Daoy (cell line): ENCODE results near the gene PRKD1. TPM values are rescaled to one million over a fixed set of nuclear protein-coding genes. Genes with fewer than 3 reads are reported as not detected.
"Not testable (repeated sequence)": the region's sequence is repeated elsewhere in the genome, so short reads cannot be mapped to it uniquely, and the experiment has no call there.

ENCODE experiments used
- DNase-seq: peaks from one replicate; pipeline ENCODE4 v3.0.0-alpha.2; 2015; ENCODE audit warnings: low read depth
- total RNA-seq: library from RNA; depleted of rRNA; stranded (reverse); fragments of >200 nt; shearing (Covaris generic); gene quantifications from 2 replicates; pipeline ENCODE4 v1.2.3, GENCODE V29; 2014

The PRKD1 gene
- total RNA-seq, 1 experiment from 2014 or later: 3.3 TPM

DNA sequence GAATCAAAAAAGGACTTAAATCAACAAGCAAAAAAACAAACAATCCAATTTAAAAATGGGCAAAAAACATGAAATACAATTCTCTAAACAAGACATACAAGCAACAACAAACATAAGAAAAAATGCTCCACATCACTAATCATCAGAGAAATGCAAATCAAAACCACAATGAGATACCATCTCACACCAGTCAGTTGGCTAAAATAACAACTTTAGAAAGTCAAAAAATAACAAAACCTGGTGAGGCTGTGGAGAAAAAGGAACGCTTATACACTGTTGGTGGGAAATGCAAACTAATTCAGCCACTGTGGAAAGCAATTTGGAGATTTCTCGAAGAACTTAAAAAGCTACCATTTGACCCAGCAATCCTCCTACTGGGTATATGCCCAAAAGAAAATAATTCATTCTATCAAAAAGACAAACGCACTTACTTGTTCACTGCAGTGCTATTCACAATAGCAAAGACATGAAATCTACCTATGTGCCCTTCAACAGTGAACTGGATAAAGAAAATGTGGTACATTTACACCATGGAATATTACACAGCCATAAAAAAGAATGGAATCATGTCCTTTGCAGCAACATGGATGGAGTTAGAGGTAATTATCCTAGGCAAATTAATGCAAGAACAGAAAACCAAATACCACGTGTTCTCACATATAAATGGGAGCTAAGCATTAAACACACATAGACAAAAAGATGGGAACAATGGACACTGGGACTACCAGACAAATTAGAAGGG is 26.9 kb downstream of the PRKD1 start:
- DNase-seq: no peak

DNA sequence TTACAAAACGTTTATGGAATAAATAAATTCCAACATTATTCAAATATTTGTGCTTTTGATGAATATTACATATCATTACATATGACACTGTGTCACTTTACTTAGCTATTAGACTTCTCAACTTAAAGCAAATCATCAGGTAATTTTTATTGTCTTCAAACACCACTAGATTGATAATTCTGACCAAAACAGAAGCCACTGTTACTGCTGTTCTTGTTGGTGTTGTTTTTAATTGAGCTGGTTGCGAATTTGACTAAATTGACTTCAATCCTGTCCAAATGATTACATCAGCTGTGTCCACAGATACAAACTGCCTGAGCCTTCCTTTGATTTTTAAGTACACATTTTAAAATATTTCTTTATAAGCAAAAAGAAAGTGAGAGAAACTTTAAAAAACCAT is 29.2 kb downstream of the PRKD1 start:
- no peak for DNase-seq

DNA sequence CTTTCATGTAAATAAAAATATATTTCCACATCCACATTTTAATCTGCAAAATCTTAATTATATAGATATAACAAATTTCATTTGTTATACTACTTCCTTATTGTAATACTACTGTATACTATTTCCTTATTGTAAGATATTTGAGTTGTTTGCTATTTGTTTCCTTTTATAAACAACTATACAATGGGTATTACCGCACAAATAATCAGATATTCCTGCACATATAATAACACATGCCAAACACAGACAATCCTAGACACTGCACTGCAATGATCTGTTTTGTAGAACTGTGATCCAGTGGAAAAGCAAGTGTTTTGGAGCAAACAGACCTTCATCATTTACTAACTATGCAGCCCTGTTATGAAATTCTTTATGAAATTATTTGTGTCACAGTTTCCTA is 30.5 kb downstream of the PRKD1 start:
- DNase-seq: no peak

DNA sequence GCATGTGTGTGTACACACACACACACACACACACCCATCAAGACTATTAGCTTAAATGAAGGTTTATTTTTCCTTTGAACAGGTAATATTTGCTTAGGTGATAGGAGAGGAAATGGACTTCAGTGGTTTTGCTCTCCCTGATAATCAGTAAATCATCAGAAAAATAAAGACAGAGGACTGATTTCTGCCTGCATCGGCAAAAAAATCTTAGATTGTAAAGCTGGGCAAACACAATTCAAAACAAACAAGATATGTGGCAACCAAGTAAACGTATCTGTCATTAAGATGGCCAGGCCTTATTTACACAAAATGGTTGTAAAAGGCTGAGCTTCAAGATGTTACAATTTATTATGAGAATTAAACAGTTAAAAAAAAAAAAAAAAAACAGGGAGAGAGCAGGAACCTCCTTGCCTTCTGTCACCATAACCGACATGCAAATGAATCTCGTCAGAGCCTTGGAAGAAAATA is 31.3 kb downstream of the PRKD1 start:
- no peak for DNase-seq

DNA sequence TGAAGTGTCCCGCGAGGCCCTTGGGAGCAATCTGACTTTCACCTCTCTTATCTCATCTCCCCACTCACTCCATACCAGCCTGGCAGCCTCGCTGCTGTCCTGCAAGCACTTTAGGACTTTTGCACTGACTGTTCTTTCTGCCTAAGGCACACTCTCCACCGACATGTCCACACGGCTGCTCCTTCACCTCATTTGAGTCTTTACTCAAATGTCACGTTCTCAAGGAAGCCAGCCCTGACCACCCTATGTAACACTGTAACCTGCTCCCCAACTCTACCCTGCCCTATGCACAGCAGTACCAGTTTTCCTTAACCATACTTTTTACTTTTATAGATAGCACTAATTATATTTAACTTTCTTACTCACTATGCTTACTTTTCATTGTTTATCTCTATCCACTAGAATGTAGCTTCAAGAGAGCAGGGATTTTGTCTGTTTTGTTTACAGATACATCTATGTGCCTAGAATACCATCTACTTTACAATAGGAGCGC is 32.0 kb downstream of the PRKD1 start:
- no peak for DNase-seq

DNA sequence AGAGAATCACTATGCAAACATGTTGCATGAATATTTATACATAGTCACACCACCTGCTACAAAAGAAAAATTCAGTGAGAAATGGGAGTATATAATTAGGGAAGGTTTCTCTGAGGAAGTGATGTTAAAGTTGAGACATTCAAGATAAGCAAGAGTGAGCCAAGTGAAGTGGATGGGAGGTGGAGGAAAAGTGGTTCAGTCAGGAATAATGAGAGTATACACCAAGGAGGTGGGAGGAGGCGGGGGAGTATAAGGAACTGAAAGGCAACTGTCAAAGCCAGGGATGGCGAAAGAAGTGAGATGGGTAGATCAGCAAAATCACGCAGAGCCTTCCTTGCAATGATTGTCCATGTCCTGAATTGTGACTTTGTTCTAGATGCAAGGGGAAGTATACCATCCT is 33.7 kb downstream of the PRKD1 start:
- no peak for DNase-seq

DNA sequence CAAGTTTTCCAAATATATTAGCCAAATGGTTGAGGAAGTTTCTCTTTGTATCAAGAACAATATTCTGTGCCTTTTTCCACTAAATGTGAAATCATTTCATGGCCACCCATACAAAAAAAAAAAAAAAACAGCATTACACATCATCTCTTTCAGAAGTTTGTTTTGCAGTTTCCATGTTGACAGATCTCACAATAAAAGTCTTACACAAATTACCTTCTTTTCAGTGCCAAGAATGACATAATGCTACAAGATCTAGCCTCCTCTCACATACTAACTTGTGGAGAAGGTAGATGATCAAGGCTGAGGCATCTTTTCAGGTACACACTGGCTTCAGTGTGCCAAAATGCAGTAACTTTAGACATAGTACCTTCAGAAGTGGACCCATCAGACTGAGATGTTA is 35.3 kb downstream of the PRKD1 start:
- DNase-seq: no peak

DNA sequence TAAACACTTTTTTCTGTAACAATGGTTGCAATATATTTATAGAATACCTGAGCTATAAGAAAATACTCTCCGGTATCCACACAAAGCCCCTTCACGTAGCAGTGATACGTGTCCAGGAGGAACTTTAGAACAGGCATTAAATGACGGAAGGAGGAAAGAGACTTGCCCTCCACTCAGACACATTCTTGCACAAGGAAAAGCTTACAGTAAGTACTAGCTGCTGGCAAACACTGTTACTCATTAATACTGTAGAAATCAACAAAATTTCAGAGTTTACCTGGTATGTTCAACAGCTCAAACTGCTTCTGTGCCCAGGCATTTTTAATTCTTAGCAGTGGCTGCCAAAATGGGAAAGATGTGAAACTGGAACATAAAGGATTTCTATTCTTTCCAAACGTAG is 41.7 kb downstream of the PRKD1 start:
- DNase-seq: no peak

DNA sequence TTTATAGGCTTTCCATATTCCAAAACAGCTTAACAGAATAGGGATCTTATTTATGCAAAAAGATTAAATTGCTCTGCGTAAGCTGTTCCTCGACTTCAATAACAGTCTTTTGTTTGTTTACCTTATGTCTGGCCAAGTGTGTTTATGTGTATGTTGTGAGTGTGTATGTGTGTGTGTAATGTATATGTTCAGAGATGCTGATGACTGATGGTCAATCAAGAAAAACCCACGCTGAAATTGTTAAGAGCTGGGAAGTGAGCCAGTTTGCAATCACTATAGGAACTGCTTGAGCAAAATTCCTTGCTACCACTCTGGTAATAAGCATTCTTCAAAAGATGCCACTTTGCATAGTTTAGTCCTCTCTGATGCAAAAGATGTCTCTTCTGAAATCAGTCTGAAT is 59.6 kb downstream of the PRKD1 start:
- DNase-seq: no peak

DNA sequence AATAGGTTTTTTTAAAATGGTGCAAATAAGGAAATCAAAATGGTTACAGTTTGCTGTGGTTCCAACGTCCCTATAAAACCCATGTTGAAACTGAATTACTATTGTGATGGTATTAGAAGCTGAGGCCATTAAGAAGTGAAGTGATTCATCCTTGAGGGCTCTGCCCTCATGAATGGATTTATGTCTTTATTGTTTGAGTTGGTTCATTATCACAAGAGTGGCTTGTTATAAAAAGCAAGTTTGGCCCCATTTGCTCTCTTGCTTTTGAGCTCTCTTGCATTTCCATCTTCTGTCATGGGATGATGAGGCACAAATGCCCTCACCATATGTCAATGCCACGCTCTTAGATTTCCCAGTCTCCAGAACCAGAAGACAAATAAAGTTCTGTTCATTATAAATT is 62.3 kb downstream of the PRKD1 start:
- DNase-seq: no peak

DNA sequence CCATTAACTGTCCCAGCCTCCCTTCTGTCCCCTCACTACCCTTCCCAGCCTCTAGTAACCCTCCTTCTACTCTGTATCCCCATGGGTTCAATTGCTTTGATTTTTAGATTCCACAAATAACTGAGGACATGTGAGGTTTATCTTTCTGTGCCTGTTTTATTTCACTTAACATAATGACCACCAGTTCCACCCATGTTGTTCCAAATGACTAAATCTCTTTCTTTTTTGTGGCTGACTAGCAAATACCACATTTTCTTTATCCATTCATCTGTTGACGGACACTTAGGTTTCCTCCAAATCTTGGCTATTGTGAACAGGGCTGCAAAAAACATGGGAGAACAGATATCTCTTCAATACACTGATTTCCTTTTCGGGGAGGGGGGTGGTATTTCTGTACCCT is 65.7 kb downstream of the PRKD1 start:
- no peak for DNase-seq

DNA sequence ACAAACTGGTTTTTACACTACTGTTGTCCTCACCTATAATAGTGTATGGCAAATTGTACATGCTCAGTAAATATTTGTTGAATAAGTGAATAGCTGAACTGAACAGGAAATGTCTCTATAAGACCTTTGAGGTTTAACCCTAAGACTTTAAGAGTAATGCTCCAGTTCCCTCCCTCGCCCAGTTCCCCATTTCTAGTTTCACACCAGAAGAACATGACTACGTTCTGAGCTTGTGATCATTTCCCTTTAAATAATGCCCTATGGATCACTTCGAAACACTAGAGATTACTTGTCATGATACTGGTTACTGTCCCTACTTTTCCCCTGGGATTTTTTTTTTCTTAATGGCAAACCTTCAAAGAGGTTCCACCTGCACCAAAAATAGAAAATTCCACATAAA is 69.3 kb downstream of the PRKD1 start:
- DNase-seq: no peak

DNA sequence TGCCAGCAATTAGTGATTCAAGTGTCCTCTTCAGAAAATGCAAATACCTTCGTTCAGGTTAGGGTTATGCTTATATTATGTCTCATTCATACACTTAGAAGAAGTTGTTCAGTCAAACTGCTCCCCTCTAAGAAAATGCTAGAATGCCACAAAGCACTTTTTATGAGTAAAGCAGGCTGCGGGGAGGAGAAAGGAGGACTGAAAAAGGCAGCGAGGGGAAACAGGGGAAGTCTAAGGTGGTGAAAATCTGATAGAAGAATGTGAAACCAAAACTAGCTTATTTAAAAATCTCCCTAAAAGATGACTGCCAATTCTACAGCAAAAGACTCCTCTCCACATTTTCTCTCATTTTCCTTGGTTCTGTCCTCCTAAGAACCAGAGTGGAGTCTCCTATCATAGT is 70.1 kb downstream of the PRKD1 start:
- no peak for DNase-seq

DNA sequence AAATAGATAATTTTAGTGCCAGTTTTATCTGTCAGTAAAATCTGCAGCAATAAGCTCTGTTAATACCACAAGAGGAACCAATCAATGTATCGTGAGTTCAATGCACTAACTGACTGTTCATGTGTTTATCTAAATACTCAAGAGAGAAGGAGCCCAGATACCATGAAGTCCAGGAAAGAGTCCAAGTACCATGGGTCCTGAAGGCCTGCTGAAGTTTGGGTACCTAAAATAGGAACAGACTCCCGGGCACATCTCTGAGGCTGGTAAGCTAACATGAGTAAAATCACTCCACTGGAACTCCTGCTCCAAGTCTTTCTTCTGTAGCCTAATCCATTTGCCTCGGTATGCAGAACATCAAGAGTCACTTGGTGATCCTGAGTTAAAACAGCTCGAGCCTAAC is 71.1 kb downstream of the PRKD1 start:
- no peak for DNase-seq

DNA sequence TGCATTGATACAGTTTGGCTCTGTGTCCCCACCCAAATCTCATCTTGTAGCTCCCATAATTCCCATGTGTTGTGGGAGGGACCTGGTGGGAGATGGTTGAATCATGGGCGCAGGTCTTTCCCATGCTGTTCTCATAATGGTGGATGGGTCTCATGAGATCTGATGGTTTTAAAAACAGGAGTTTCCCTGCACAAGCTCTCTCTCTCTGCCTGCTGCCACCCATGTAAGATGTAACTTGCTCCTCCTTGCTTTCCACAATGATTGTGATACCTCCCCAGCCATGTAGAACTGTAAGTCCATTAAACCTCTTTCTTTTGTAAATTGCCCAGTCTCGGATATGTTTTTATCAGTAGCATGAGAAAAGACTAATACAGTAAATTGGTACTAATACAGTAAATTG is 74.0 kb downstream of the PRKD1 start:
- not testable (repeated sequence) for DNase-seq

DNA sequence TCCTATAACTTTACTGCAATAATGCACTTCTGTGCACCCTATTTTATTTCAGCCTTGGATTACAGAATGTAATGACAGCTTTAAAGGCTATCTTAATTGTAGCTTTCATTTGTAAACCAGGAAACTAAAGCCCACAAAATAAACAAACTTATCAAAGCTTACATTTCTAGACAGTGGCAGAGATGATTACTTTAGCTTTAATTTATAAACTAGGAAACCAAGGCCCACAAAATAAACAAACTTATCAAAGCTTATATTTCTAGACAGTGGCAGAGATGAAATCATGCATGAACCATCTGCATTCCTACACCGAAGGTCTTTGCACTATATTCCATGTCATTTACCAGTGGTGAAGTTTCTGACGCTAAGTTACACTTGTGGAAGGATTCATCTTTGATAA is 74.4 kb downstream of the PRKD1 start:
- no peak for DNase-seq

DNA sequence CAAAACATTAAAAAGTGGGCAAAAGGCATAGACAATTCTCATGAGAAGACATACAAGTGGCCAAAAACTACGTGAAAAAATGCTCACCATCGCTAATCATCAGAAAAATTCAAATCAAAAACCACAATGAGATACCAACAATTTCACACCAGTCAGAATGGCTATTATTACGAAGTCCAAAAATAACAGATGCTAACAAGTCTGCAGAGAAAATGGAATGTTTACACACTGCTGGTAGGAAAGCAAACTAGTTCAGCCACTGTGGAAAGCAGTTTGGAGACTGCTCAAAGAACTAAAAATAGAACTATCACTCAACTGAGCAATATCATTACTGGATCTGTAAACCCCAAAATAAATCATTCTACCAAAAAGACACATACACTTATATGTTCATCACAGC is 76.2 kb downstream of the PRKD1 start:
- no peak for DNase-seq

DNA sequence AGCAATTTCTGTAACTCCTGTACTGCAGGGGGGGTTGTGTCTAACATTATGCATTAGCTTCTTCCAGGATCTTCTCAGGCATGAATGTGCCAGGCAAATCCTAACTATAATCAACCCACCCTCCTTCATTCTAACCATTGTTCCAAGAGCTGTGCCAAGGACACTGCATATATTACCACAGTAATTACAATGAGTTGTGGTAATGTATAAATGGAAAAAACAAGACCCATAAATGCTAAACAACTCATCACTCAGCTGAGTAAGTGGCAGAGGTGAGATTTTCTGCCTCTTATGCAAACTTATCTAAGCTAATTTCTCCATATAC is 80.6 kb downstream of the PRKD1 start:
- DNase-seq: no peak

DNA sequence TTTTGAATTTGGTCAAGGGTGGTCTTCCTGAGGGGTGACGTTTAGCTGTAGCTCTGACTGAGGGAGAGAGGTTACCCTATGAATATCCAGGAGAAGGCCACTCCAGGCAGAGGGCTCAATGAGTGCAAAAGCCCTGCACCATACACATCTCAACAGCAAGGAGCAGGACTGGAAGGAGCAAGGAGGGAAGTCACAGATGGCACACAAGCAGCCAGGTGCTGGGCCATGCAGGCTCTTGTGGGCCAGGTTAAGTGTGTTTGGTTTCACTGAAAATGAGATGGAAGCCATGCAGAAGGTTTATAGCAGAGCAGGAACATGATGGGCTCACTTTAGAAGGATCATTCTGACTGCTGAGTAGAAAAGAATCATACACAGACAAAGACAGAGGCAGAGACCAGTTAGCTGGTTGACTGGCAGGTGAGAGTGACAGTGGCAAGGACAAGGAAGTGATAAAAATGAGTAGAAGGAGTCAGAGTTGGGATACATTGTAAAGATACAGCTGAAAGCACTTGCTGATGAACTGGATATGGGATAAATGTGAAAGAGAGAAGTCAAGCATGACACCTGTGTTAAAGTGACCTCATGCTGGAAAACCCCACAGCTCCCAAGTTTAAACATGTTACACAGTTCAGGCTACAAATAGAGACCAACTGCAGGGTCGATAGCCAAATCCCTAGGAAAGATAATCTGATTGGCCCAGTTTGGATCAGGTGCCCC is 81.2 kb downstream of the PRKD1 start:
- DNase-seq: peak; percentile 48

DNA sequence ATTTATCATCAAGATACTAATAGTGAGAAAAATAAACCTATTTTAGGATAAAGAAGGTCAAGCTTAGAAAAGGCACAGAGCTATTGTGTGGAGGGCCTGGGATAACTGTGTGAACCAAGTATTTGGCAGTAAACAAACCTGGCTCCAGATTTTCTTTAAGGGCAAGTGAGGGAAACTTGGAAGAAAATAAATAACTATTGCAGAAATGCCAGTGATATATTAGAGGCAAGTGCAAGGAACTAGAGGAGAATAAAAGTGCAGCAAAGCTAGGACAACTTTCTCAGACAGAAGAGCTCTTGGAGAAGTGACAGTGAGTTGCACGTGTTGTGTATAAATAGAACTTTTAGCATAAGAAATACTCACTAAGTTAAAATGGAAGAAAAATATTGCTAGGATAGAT is 83.7 kb downstream of the PRKD1 start:
- DNase-seq: no peak

DNA sequence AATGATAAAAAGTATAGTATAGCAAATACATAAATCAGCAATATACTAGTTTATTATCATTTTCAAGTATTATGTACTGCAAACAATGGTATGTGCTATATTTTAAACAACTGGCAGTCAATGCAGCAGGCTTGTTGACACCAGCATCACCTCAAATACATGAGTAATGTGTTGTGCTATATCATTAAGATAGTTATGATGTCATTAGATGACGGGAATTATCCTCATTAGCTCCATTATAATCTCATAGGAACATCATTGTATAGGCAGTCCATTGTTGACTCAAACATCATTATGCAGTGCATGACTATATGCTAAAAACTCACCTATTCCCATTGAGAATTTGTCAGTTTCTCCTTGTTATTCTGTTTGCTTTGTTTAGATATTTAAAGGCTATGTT is 85.4 kb downstream of the PRKD1 start:
- DNase-seq: no peak

DNA sequence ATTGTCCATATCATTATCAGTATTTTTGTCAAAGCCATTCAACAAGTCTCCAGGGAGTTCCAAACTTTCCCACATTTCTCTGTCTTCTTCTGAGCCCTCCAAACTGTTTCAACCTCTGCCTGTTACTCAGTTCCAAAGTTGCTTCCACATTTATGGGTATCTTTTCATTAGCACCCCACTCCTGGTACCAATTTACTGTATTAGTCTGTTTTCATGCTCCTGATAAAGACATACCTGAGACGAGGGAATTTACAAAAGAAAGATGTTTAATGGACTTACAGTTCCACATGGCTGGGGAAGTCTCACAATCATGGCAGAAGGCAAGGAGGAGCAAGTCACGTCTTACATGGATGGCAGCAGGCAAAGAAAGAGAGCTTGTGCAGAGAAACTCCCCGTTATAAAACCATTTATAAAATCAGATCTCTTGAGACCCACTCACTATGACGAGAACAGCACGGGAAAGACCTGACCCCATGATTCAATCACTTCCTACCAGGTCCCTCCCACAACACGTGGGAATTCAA is 87.2 kb downstream of the PRKD1 start:
- not testable (repeated sequence) for DNase-seq

DNA sequence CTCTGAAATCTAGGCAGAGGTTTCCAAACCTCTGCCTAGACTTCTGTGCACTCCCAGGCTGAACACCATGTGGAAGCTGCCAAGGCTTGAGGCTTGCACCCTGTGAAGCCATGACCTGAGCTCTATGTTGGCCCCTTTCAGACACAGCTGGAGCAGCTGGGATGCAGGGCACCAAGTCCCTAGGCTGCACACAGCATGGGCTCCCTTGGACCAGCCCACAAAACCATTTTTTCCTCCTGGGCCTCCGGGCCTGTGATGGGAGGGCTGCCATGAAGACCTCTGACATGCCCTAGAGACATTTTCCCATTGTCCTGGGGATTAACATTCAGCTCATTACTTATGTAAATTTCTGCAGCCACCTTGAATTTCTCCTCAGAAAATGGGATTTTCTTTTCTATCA is 88.0 kb downstream of the PRKD1 start:
- DNase-seq: not testable (repeated sequence)
